Stimulated activated CD4-positive, alpha-beta T cell treated with anti-CD3 and anti-CD28 coated beads, Interleukin-1b, Interleukin-23, amount 100 ng/mL, for 48 hours (primary cell): ENCODE results near the gene ZFP64.
"Not testable (repeated sequence)": the region's sequence is repeated elsewhere in the genome, so short reads cannot be mapped to it uniquely, and the experiment has no call there.

Source experiments
- DNase-seq: peaks from one replicate; pipeline ENCODE4 v3.0.0-alpha.2; 2020

ZFP64 gene

GRCh38 chr20:52191132-52191915 lies at the start of gene ZFP64:
Gene ZFP64, minus strand, starts transcription at chr20:52191779. Its CDS starts 143 bp downstream, at chr20:52191636.
- DNase-seq, result peak; percentile 65

GRCh38 chr20:52240802-52241201 lies 49.2 kb upstream of the ZFP64 start:
- DNase-seq, result no peak

GRCh38 chr20:52239102-52239501 lies 47.5 kb upstream of the ZFP64 start:
- DNase-seq, result no peak

- DNase-seq, result no peak
Observed at GRCh38 chr20:52236292-52236691, 44.7 kb upstream of the ZFP64 start.

GRCh38 chr20:52235129-52235528 lies 43.5 kb upstream of the ZFP64 start:
- DNase-seq, result no peak

- no peak for DNase-seq
Observed at GRCh38 chr20:52234302-52235045, 42.9 kb upstream of the ZFP64 start.

- DNase-seq, result no peak
Observed at GRCh38 chr20:52231230-52231746, 39.7 kb upstream of the ZFP64 start.

GRCh38 chr20:52230409-52230808 lies 38.8 kb upstream of the ZFP64 start:
- DNase-seq, result no peak

- not testable (repeated sequence) for DNase-seq
Observed at GRCh38 chr20:52229346-52229745, 37.8 kb upstream of the ZFP64 start.

- DNase-seq, result no peak
Observed at GRCh38 chr20:52226370-52226769, 34.8 kb upstream of the ZFP64 start.

GRCh38 chr20:52224920-52225319 lies 33.3 kb upstream of the ZFP64 start:
- DNase-seq, result no peak

- DNase-seq, result not testable (repeated sequence)
Observed at GRCh38 chr20:52221362-52221761, 29.8 kb upstream of the ZFP64 start.

- not testable (repeated sequence) for DNase-seq
Observed at GRCh38 chr20:52220891-52221290, 29.3 kb upstream of the ZFP64 start.

- no peak for DNase-seq
Observed at GRCh38 chr20:52219441-52219840, 27.9 kb upstream of the ZFP64 start.

- no peak for DNase-seq
Observed at GRCh38 chr20:52217689-52218395, 26.3 kb upstream of the ZFP64 start.

GRCh38 chr20:52213995-52214394 lies 22.4 kb upstream of the ZFP64 start:
- no peak for DNase-seq

GRCh38 chr20:52212943-52213342 lies 21.4 kb upstream of the ZFP64 start:
- no peak for DNase-seq

GRCh38 chr20:52210037-52210990 lies 18.7 kb upstream of the ZFP64 start:
- no peak for DNase-seq

GRCh38 chr20:52209154-52209571 lies 17.6 kb upstream of the ZFP64 start:
- DNase-seq, result no peak

GRCh38 chr20:52207020-52207810 lies 15.6 kb upstream of the ZFP64 start:
- DNase-seq, result no peak

- no peak for DNase-seq
Observed at GRCh38 chr20:52204136-52204535, 12.6 kb upstream of the ZFP64 start.
